HUES48 (cell line): ENCODE measurements around the gene TNS1.

Experiments
- H3K27ac ChIP-seq: one replicate; pipeline ENCODE4 v1.7.0; 2013; ENCODE audit warnings: low read depth, low read length, inconsistent platforms
- H3K27me3 ChIP-seq: 2 replicates; pipeline ENCODE4 v1.6.1; 2013; ENCODE audit warnings: mild to moderate bottlenecking, low read length; ENCODE audit not compliant: control insufficient read depth, insufficient read depth
- H3K36me3 ChIP-seq: 2 replicates; pipeline ENCODE4 v1.6.1; 2013; ENCODE audit warnings: low read length; ENCODE audit not compliant: control insufficient read depth, insufficient read depth
- H3K4me1 ChIP-seq: 2 replicates; pipeline ENCODE4 v1.6.1; 2013; ENCODE audit warnings: mild to moderate bottlenecking, low read length; ENCODE audit not compliant: control insufficient read depth, insufficient read depth
- H3K4me3 ChIP-seq: 2 replicates; pipeline ENCODE4 v1.5.1; 2013; ENCODE audit warnings: mild to moderate bottlenecking, low read depth, low read length
- H3K9ac ChIP-seq: 2 replicates; pipeline ENCODE4 v1.6.1; 2013; ENCODE audit warnings: mild to moderate bottlenecking, low read depth, low read length, moderate library complexity
- H3K9me3 ChIP-seq: 2 replicates; pipeline ENCODE4 v1.6.1; 2013; ENCODE audit warnings: low read length; ENCODE audit not compliant: control insufficient read depth, insufficient read depth

The TNS1 gene

GRCh38 chr2:218003981-218004419 lies 1.2 kb upstream of the TNS1 start:
- Histone ChIP-seq H3K4me3 (no peak overlapping the region), H3K9me3 (no peaks in the 10 kb centered on the region), H3K4me1 (0 out of 2 replicates have a peak, but pooled peaks cover 4% of the 10 kb centered on the region), H3K27ac (no peak overlapping the region), H3K27me3 (peaks cover 12% of the 10 kb centered on the region), H3K36me3 (no peaks in the 10 kb centered on the region), H3K9ac (no peak overlapping the region)

- Histone ChIP-seq H3K27ac (no peak overlapping the region), H3K4me1 (0 out of 2 replicates have a peak, but pooled peaks cover 4% of the 10 kb centered on the region), H3K36me3 (no peaks in the 10 kb centered on the region), H3K27me3 (peaks cover 6% of the 10 kb centered on the region), H3K9me3 (no peaks in the 10 kb centered on the region), H3K9ac (no peak overlapping the region), H3K4me3 (no peak overlapping the region)
These were observed 618 bp upstream of the TNS1 start for GRCh38 chr2:218003281-218003944.

- Histone ChIP-seq H3K9ac (no peak overlapping the region), H3K4me3 (no peak overlapping the region), H3K36me3 (no peaks in the 10 kb centered on the region), H3K4me1 (0 out of 2 replicates have a peak, but pooled peaks cover 4% of the 10 kb centered on the region), H3K27me3 (no peaks in the 10 kb centered on the region), H3K27ac (no peak overlapping the region), H3K9me3 (no peaks in the 10 kb centered on the region)
These were observed 501 bp downstream of the TNS1 start for GRCh38 chr2:218002143-218002844.

GRCh38 chr2:218001629-218002028 lies 1.2 kb downstream of the TNS1 start:
- Histone ChIP-seq H3K36me3 (no peaks in the 10 kb centered on the region), H3K9ac (no peak overlapping the region), H3K4me1 (0 out of 2 replicates have a peak, but pooled peaks cover 4% of the 10 kb centered on the region), H3K27me3 (no peaks in the 10 kb centered on the region), H3K9me3 (no peaks in the 10 kb centered on the region), H3K4me3 (no peak overlapping the region), H3K27ac (no peak overlapping the region)

- H3K4me3 ChIP-seq = no peak overlapping the region
- no peaks in the 10 kb centered on the region for H3K27me3 ChIP-seq
- H3K36me3 ChIP-seq = no peaks in the 10 kb centered on the region
- H3K27ac ChIP-seq = no peak overlapping the region
- no peaks in the 10 kb centered on the region for H3K9me3 ChIP-seq
- no peak overlapping the region for H3K9ac ChIP-seq
- 0 out of 2 replicates have a peak, but pooled peaks cover 4% of the 10 kb centered on the region for H3K4me1 ChIP-seq
These were observed 2.7 kb downstream of the TNS1 start for GRCh38 chr2:218000136-218000535.

GRCh38 chr2:217999595-217999959 lies 3.2 kb downstream of the TNS1 start:
- Histone ChIP-seq H3K27ac (no peak overlapping the region), H3K4me3 (no peak overlapping the region)

GRCh38 chr2:217998926-217999594 lies 3.7 kb downstream of the TNS1 start:
- Histone ChIP-seq H3K36me3 (no peaks in the 10 kb centered on the region), H3K9ac (no peak overlapping the region), H3K4me3 (no peak overlapping the region), H3K27ac (no peak overlapping the region), H3K4me1 (peaks cover 4% of the 10 kb centered on the region; the same call in 1 of the 2 replicates), H3K27me3 (no peaks in the 10 kb centered on the region), H3K9me3 (no peaks in the 10 kb centered on the region)

More at GRCh38 chr2:217999595-217999959, 3.2 kb downstream of the TNS1 start:
- Histone ChIP-seq H3K4me1 (peaks cover 4% of the 10 kb centered on the region; the same call in 1 of the 2 replicates), H3K9ac (no peak overlapping the region), H3K36me3 (no peaks in the 10 kb centered on the region), H3K9me3 (no peaks in the 10 kb centered on the region), H3K27me3 (no peaks in the 10 kb centered on the region)

GRCh38 chr2:217997510-217997909 lies 5.3 kb downstream of the TNS1 start:
- Histone ChIP-seq H3K9ac (no peak overlapping the region), H3K27me3 (no peaks in the 10 kb centered on the region; the same call in 1 of the 2 replicates), H3K9me3 (no peaks in the 10 kb centered on the region), H3K36me3 (no peaks in the 10 kb centered on the region), H3K4me3 (no peak overlapping the region), H3K27ac (no peak overlapping the region), H3K4me1 (peaks cover 7% of the 10 kb centered on the region)

GRCh38 chr2:217996361-217996760 lies 6.4 kb downstream of the TNS1 start:
- Histone ChIP-seq H3K4me3 (no peak overlapping the region), H3K9ac (no peak overlapping the region), H3K36me3 (no peaks in the 10 kb centered on the region), H3K4me1 (peaks cover 4% of the 10 kb centered on the region), H3K27ac (no peak overlapping the region), H3K9me3 (no peaks in the 10 kb centered on the region), H3K27me3 (no peaks in the 10 kb centered on the region; the same call in 1 of the 2 replicates)

- no peaks in the 10 kb centered on the region for H3K9me3 ChIP-seq
- H3K27ac ChIP-seq = no peak overlapping the region
- peaks cover 4% of the 10 kb centered on the region for H3K4me1 ChIP-seq
- H3K9ac ChIP-seq = no peak overlapping the region
- H3K4me3 ChIP-seq = no peak overlapping the region
- H3K36me3 ChIP-seq = no peaks in the 10 kb centered on the region
- H3K27me3 ChIP-seq = no peaks in the 10 kb centered on the region; the same call in 1 of the 2 replicates
These were observed 7.0 kb downstream of the TNS1 start for GRCh38 chr2:217995731-217996231.
